Esophagus squamous epithelium (tissue), 5 donors: Measurements from ENCODE around the gene MAGEH1. TPM values are rescaled to one million over a fixed set of nuclear protein-coding genes. Genes with fewer than 3 reads are reported as not detected.

Source experiments
- DNase-seq: peaks from one replicate; lab custom pipeline; 2025; lab: John Stamatoyannopoulos, UW
- H3K27ac ChIP-seq, 4 donors: fragments of 200-600 bp; sonication (generic); one replicate each; pipeline ENCODE4 v1.5.1; 2016 to 2019; ENCODE audit warnings: mild to moderate bottlenecking in 1 of 4
- H3K27me3 ChIP-seq, 4 donors: fragments of 200-600 bp; sonication (generic); 1 replicate in 3 of 4; 2 replicates in 1 of 4; pipeline versions ENCODE4 v1.5.1 to v1.6.0; 2017 to 2021; ENCODE audit warnings: antibody characterized with exemption in 1 of 4
- H3K36me3 ChIP-seq, 3 donors: fragments of 200-600 bp; sonication (generic); one replicate each; pipeline ENCODE4 v1.5.1; 2016 to 2019
- H3K4me1 ChIP-seq, 3 donors: fragments of 200-600 bp; sonication (generic); one replicate each; pipeline ENCODE4 v1.5.1; 2017 to 2019
- H3K4me3 ChIP-seq, 4 donors: fragments of 200-600 bp; sonication (generic); 1 replicate in 3 of 4; 2 replicates in 1 of 4; pipeline ENCODE4 v1.5.1; 2016 to 2019; ENCODE audit warnings: mild to moderate bottlenecking in 2 of 4, moderate library complexity in 1 of 4
- H3K9me3 ChIP-seq, 3 donors: fragments of 200-600 bp; sonication (generic); one replicate each; pipeline ENCODE4 v1.5.1; 2016 to 2019
- CTCF ChIP-seq, 6 experiments: fragments of 450-650 bp in 4 of 6; fragments of 200-600 bp in 2 of 6; sonication (generic) in 2 of 6; IDR thresholded peaks; one replicate each; pipeline ENCODE4 v1.5.1; 2016 to 2019; ENCODE audit warnings: antibody characterized with exemption in 6 of 6, mild to moderate bottlenecking in 4 of 6, moderate library complexity in 4 of 6
- POLR2A ChIP-seq, 4 donors: fragments of 450-650 bp; IDR thresholded peaks; one replicate each; pipeline ENCODE4 v1.6.1; 2017; ENCODE audit warnings: antibody characterized with exemption in 4 of 4, mild to moderate bottlenecking in 4 of 4, moderate library complexity in 3 of 4
- WGBS, 2 donors: methylation state at CpG; one replicate each; pipeline ENCODE4 v1.1.5; 2018; 5-methylcytosine and 5-hydroxymethylcytosine counted together
- intact Hi-C: fragments of 100-400 bp; cut with DNase I; formaldehyde crosslinking; loops from one replicate; pipeline ENCODE4 v1.15.0; 2022
- total RNA-seq, 4 donors: library from RNA; depleted of rRNA; stranded (reverse); fragments of >200 nt; gene quantifications; one replicate each; pipeline ENCODE4 v1.1.0, GENCODE V29; 2016
- donor health status: DM: yes; HTN: yes; CAD: no.

Gene MAGEH1
- total RNA-seq, 4 donors from 2014 or later, result 2.4 to 11.1 (median 4.7) TPM

DNA sequence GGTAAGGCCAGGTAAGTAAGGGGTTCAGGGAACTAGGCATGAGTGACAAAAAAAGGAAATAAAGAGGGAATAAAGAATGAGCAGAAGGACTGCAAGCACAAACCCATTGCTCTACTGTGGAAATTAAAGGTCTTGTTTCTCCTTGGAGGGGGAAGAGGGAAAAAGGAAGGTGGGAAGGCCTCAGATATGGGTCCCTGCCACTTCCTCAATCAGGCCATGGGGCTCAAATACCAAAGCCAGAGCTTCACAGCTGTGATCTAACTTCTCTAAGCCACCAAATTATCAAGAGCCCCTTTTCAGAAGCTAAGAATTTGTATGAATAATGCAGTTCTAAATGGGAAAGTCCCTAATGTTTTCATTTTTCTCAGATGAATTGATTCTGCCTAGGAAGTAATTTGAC lies 33.0 kb downstream of the MAGEH1 start:
- Histone ChIP-seq H3K27me3 (no peaks in the 10 kb centered on the region), H3K36me3 (no peaks in the 10 kb centered on the region), H3K4me1 (peaks cover 0 to 14% (median 0%) of the 10 kb centered on the region in 3 donors), H3K27ac (no peak overlapping the region), H3K4me3 (no peak overlapping the region), H3K9me3 (no peaks in the 10 kb centered on the region)
- TF ChIP-seq POLR2A (IDR thresholded peaks at IDR 0.05), result no peak
- no peak for TF ChIP-seq CTCF (IDR thresholded peaks at IDR 0.05)
- DNase-seq, result no peak
- intact Hi-C loops, result no loop called here

- Histone ChIP-seq H3K36me3 (no peaks in the 10 kb centered on the region), H3K27me3 (no peaks in the 10 kb centered on the region), H3K4me1 (peaks cover 0 to 20% (median 0%) of the 10 kb centered on the region in 3 donors), H3K4me3 (no peak overlapping the region), H3K9me3 (no peaks in the 10 kb centered on the region), H3K27ac (no peak overlapping the region)
- DNase-seq, result no peak
- TF ChIP-seq CTCF (IDR thresholded peaks at IDR 0.05), result no peak
- TF ChIP-seq POLR2A (IDR thresholded peaks at IDR 0.05), result no peak
- WGBS, 2 donors, result 46 to 80% methylated on average over 2 to 3 of the region's 3 CpGs
- intact Hi-C loops, result no loop called here
Observed at GRCh38 chrX:55486736-55487135, 34.8 kb downstream of the MAGEH1 start.

DNA sequence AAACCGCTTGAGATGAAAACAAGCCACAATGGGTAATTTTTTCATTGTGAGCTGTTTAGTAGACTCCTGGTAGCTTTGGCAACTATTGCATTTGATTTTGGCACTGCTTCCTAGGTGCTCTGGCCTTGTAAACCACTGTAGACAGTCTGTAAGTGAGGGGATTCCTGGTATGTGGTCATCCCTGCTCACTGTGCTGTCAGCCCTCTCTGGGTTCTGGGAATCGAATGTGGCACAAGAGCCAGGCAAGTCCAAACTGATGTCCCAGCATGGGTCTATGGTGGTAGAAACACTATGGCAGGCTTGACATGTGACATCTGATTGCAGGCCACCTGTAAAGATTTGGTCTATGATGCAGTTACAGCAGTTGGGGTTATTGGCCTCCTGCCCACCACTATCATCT lies 35.2 kb downstream of the MAGEH1 start:
- intact Hi-C loops, result no loop called here
- H3K9me3 ChIP-seq, result no peaks in the 10 kb centered on the region
- TF ChIP-seq POLR2A (IDR thresholded peaks at IDR 0.05) (no peak), CTCF (IDR thresholded peaks at IDR 0.05) (no peak)
- H3K27me3 ChIP-seq, result no peaks in the 10 kb centered on the region
- H3K27ac ChIP-seq, result peak overlapping the region in 1 of 4 donors; percentile 90
- 63 to 67% methylated on average over 1 to 2 of the region's 2 CpGs for WGBS, 2 donors
- H3K4me3 ChIP-seq, result no peak overlapping the region
- no peaks in the 10 kb centered on the region for H3K36me3 ChIP-seq
- no peak for DNase-seq
- peaks cover 0 to 20% (median 0%) of the 10 kb centered on the region in 3 donors for H3K4me1 ChIP-seq

- DNase-seq, result no peak
- peak overlapping the region; percentile 80 to 94 (median 91) for H3K27ac ChIP-seq
- H3K9me3 ChIP-seq, result no peaks in the 10 kb centered on the region
- intact Hi-C loops, result no loop called here
- peaks cover 0 to 20% (median 0%) of the 10 kb centered on the region in 3 donors for H3K4me1 ChIP-seq
- H3K27me3 ChIP-seq, result no peaks in the 10 kb centered on the region
- H3K36me3 ChIP-seq, result no peaks in the 10 kb centered on the region
- peak overlapping the region; percentile 51 to 76 (median 66) for H3K4me3 ChIP-seq
- TF ChIP-seq POLR2A (IDR thresholded peaks at IDR 0.05), result no peak
- WGBS, 2 donors, result 4 to 45% methylated on average over 4 to 5 of the region's 23 CpGs
Observed at GRCh38 chrX:55488006-55488592, 36.2 kb downstream of the MAGEH1 start.

GRCh38 chrX:55488593-55489313 lies 36.8 kb downstream of the MAGEH1 start:
- peak; percentile 1 for DNase-seq
- intact Hi-C loops, result no loop called here
- Histone ChIP-seq H3K4me1 (peaks cover 0 to 20% (median 0%) of the 10 kb centered on the region in 3 donors), H3K27me3 (no peaks in the 10 kb centered on the region), H3K9me3 (no peaks in the 10 kb centered on the region), H3K4me3 (peak overlapping the region; percentile 51 to 76 (median 66)), H3K27ac (peak overlapping the region; percentile 80 to 94 (median 91)), H3K36me3 (no peaks in the 10 kb centered on the region)
- 0 to 50% methylated on average over 3 to 12 of the region's 54 CpGs for WGBS, 2 donors
- peak in 1 of 4 donors; percentile 14 for TF ChIP-seq POLR2A (IDR thresholded peaks at IDR 0.05)
- TF ChIP-seq CTCF (IDR thresholded peaks at IDR 0.05), result no peak
